Measurements from ENCODE around the gene YTHDF1. TPM values are rescaled to one million over a fixed set of nuclear protein-coding genes. Genes with fewer than 3 reads are reported as not detected.

The YTHDF1 gene
- total RNA-seq, 1 experiment from 2014 or later, result 93.4 TPM

DNA sequence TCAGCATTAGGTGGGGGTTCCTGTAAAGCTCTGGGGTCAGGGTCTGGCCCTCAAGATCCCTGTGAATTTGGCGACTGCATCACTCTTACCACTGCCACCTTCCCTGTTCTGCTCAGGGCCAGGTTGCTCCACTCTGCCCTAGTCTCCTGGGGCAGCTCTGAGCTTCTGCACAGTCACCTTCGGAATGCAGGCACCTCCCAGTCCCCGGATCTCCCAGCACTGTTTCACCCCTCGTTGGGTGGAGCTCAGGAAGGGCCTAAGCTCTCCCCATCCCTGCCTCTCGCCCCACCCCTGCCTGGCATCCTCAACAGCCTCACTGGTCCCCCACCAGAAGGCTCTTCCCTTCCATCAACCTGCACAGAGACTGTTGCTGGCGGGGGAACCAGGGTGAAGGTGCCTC, 46.2 kb downstream of the YTHDF1 start:
- CTCF ChIA-PET, result interaction anchor here (1.0 to 1.4 kb wide), 2 partner anchors 14 to 22 kb away, joined by 3 to 4 read pairs; no protein-coding TSS in a partner anchor
- no peaks in the 10 kb centered on the region for H3K9me3 Mint-ChIP-seq (ENCODE audit: low read depth, unreplicated experiment)

DNA sequence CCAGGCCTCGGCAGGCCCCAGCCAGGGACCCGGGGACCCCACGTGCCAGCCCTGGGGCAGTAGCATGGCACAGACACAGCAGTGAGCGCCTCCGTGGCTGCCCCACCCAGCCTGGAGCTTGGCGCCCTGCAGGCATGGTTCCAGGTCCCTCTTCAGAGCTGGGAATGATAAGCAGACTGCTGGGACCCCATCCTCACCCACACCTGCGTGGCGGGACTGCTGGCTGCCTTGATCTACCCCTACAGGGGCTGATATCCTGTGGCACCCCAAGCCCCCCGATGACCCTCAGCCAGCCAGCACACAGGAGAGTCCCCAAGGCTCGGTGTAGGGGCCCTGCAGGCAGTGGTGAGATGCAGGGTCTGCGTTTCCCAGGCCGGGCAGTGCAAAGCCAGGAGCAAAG, 47.1 kb downstream of the YTHDF1 start:
- H3K27me3 Mint-ChIP-seq (ENCODE audit: unreplicated experiment), result peaks cover 96% of the 10 kb centered on the region
- no peak for DNase-seq
- no peak overlapping the region for H3K27ac Mint-ChIP-seq (ENCODE audit: unreplicated experiment)
- TF ChIP-seq, protein P1, sequence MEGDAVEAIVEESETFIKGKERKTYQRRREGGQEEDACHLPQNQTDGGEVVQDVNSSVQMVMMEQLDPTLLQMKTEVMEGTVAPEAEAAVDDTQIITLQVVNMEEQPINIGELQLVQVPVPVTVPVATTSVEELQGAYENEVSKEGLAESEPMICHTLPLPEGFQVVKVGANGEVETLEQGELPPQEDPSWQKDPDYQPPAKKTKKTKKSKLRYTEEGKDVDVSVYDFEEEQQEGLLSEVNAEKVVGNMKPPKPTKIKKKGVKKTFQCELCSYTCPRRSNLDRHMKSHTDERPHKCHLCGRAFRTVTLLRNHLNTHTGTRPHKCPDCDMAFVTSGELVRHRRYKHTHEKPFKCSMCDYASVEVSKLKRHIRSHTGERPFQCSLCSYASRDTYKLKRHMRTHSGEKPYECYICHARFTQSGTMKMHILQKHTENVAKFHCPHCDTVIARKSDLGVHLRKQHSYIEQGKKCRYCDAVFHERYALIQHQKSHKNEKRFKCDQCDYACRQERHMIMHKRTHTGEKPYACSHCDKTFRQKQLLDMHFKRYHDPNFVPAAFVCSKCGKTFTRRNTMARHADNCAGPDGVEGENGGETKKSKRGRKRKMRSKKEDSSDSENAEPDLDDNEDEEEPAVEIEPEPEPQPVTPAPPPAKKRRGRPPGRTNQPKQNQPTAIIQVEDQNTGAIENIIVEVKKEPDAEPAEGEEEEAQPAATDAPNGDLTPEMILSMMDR (IDR thresholded peaks at IDR 0.05; ENCODE audit: unreplicated experiment), result no peak
- no peaks in the 10 kb centered on the region for H3K4me1 Mint-ChIP-seq (ENCODE audit: low read depth, unreplicated experiment)
- intact Hi-C loops (cut with micrococcal nuclease; ENCODE audit: unreplicated experiment), result no loop called here
- H3K4me3 Mint-ChIP-seq (ENCODE audit: low read depth, unreplicated experiment), result no peak overlapping the region
- H3K9me3 Mint-ChIP-seq (ENCODE audit: low read depth, unreplicated experiment), result no peaks in the 10 kb centered on the region
- CTCF ChIA-PET, result interaction anchor here (1.0 to 1.4 kb wide), 2 partner anchors 15 to 23 kb away, joined by 3 to 4 read pairs; no protein-coding TSS in a partner anchor
- no TSS peak for BruUV-seq (replicated peaks)
- H3K36me3 Mint-ChIP-seq (ENCODE audit: insufficient read depth, unreplicated experiment), result no peaks in the 10 kb centered on the region

More for the DNA sequence above, 46.2 kb downstream of the YTHDF1 start:
- Mint-ChIP-seq H3K27ac (ENCODE audit: unreplicated experiment) (no peak overlapping the region), H3K4me1 (ENCODE audit: low read depth, unreplicated experiment) (no peaks in the 10 kb centered on the region), H3K4me3 (ENCODE audit: low read depth, unreplicated experiment) (no peak overlapping the region), H3K27me3 (ENCODE audit: unreplicated experiment) (peaks cover 96% of the 10 kb centered on the region), H3K36me3 (ENCODE audit: insufficient read depth, unreplicated experiment) (no peaks in the 10 kb centered on the region)
- DNase-seq, result no peak
- TF ChIP-seq, protein P1 (IDR thresholded peaks at IDR 0.05; ENCODE audit: unreplicated experiment), result no peak
- intact Hi-C loops (cut with micrococcal nuclease; ENCODE audit: unreplicated experiment), result no loop called here
- BruUV-seq (replicated peaks), result no TSS peak

DNA sequence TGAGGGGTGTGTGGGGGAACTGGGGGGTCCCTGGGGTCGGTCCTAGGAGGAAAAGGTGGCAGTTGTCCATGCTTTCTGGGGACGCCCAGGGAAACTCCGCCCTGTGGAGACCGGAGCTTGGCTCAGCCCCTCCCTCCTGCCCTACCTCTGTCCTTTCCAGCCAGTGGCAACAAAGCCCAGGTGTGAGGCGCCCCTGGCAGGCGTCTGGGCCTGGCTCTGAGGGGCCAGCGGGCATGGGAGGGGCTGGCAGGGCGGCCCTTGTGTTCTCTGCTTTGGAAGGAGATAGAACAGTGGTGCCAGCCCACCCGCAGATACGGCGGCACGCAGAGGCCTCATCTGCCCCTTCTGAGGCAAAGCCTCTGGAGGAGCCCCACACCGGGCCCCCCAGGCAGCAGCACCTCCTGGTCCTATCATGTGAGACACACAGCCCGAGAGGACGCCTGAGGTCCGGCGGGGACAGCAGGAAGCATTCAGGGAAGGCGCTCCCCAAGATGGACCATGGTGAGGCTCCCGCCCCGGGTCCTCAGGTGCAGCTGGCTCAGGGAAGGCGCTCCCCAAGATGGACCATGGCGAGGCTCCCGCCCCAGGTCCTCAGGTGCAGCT, 47.9 kb downstream of the YTHDF1 start:
- CTCF ChIA-PET, result interaction anchor here (1.4 kb wide), 1 partner anchor 16 kb away, joined by 4 read pairs; no protein-coding TSS in a partner anchor
- no peaks in the 10 kb centered on the region for H3K4me1 Mint-ChIP-seq (ENCODE audit: low read depth, unreplicated experiment)
- H3K27ac Mint-ChIP-seq (ENCODE audit: unreplicated experiment), result no peak overlapping the region
- H3K27me3 Mint-ChIP-seq (ENCODE audit: unreplicated experiment), result peaks cover 96% of the 10 kb centered on the region
- no peak overlapping the region for H3K4me3 Mint-ChIP-seq (ENCODE audit: low read depth, unreplicated experiment)
- TF ChIP-seq, protein P1 (IDR thresholded peaks at IDR 0.05; ENCODE audit: unreplicated experiment), result no peak
- H3K9me3 Mint-ChIP-seq (ENCODE audit: low read depth, unreplicated experiment), result no peaks in the 10 kb centered on the region
- DNase-seq, result no peak
- intact Hi-C loops (cut with micrococcal nuclease; ENCODE audit: unreplicated experiment), result no loop called here
- H3K36me3 Mint-ChIP-seq (ENCODE audit: insufficient read depth, unreplicated experiment), result no peaks in the 10 kb centered on the region
- no TSS peak for BruUV-seq (replicated peaks)

DNA sequence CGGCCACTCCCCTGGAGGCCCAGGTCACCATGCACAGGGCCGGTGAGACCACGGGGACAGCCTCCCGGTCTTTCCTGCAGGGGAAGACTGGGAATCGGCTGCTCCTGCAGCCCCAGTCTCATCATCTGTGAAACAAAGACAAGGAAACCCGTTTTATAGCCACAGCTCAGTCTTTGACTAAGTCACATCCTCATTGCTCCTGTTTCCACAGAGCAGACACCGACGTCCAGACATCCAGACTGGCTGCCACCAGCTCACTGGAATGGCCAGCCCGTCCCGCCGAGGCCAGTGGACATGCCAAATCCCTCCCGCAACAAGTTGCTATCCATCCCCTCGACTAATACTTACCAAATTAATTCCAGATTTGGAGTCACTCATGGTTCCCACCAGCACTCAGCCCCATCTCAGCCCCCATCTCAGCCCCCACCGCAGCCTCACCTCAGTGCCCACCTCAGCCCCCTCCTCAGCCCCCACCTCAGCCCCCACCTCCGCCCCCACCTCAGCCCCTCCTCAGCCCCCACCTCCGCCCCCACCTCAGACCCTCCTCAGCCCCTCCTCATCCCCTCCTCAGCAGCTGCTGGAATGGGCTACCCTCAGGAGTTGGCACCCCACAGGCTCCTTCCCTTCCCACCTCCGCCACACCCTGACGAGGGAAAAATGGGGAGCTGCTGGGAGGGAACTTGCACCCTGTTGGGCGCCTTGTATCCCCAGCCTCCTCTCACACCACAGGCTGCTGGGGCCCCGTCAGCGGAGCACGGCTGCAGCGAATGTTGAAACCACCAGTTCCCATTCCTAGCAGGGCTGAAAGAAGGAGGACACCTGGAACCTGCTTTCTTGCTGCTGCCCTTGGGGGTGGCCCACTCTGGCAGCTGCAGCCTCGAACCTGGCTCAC, 48.7 kb downstream of the YTHDF1 start:
- Mint-ChIP-seq H3K36me3 (ENCODE audit: insufficient read depth, unreplicated experiment) (no peaks in the 10 kb centered on the region), H3K4me1 (ENCODE audit: low read depth, unreplicated experiment) (no peaks in the 10 kb centered on the region), H3K9me3 (ENCODE audit: low read depth, unreplicated experiment) (no peaks in the 10 kb centered on the region), H3K27me3 (ENCODE audit: unreplicated experiment) (peaks cover 96% of the 10 kb centered on the region), H3K4me3 (ENCODE audit: low read depth, unreplicated experiment) (no peak overlapping the region), H3K27ac (ENCODE audit: unreplicated experiment) (no peak overlapping the region)
- CTCF ChIA-PET, result no interaction called here
- intact Hi-C loops (cut with micrococcal nuclease; ENCODE audit: unreplicated experiment), result no loop called here
- TF ChIP-seq, protein P1 (IDR thresholded peaks at IDR 0.05; ENCODE audit: unreplicated experiment), result no peak
- no peak for DNase-seq
- no TSS peak for BruUV-seq (replicated peaks)
